Vagina (tissue), 2 donors: Measurements from ENCODE around the gene BFSP2. TPM values are rescaled to one million over a fixed set of nuclear protein-coding genes. Genes with fewer than 3 reads are reported as not detected.

Source experiments
- DNase-seq, 2 donors: peaks; one replicate each; pipeline ENCODE4 v3.0.0-alpha.2; 2017; ENCODE audit errors: extremely low spot score in 2 of 2
- H3K27ac ChIP-seq: fragments of 200-600 bp; sonication (generic); one replicate; pipeline ENCODE4 v1.5.1; 2019
- H3K27me3 ChIP-seq: fragments of 200-600 bp; sonication (generic); one replicate; pipeline ENCODE4 v1.5.1; 2019
- H3K36me3 ChIP-seq, 2 donors: fragments of 200-600 bp; sonication (generic); one replicate each; pipeline ENCODE4 v1.5.1; 2017 to 2019
- H3K4me1 ChIP-seq: fragments of 200-600 bp; sonication (generic); one replicate; pipeline ENCODE4 v1.5.1; 2019
- H3K4me3 ChIP-seq, 2 donors: fragments of 200-600 bp; sonication (generic); 1 replicate in 1 of 2; 2 replicates in 1 of 2; pipeline ENCODE4 v1.5.1; 2016 to 2019
- H3K9me3 ChIP-seq: fragments of 200-600 bp; sonication (generic); one replicate; pipeline ENCODE4 v1.5.1; 2019
- CTCF ChIP-seq, 3 experiments: fragments of 450-650 bp in 2 of 3; fragments of 200-600 bp in 1 of 3; sonication (generic) in 1 of 3; IDR thresholded peaks; one replicate each; pipeline ENCODE4 v1.5.1; 2017 to 2019; ENCODE audit warnings: antibody characterized with exemption in 3 of 3, mild to moderate bottlenecking in 2 of 3, moderate library complexity in 2 of 3
- POLR2A ChIP-seq, 2 donors: fragments of 450-650 bp; IDR thresholded peaks; one replicate each; pipeline ENCODE4 v1.6.1; 2017; ENCODE audit warnings: antibody characterized with exemption in 2 of 2, mild to moderate bottlenecking in 2 of 2, moderate library complexity in 2 of 2
- POLR2AphosphoS5 ChIP-seq, 2 donors: sonication (generic); formaldehyde crosslinking; IDR thresholded peaks; one replicate each; pipeline ENCODE4 v1.9.0; 2017; ENCODE audit warnings: antibody characterized with exemption in 2 of 2, mild to moderate bottlenecking in 2 of 2, low read depth in 1 of 2; ENCODE audit not compliant: insufficient read depth in 1 of 2
- intact Hi-C: fragments of 100-400 bp; cut with DNase I; formaldehyde crosslinking; loops from one replicate; pipeline ENCODE4 v1.15.1; 2023
- total RNA-seq: library from RNA; depleted of rRNA; stranded (reverse); fragments of >200 nt; gene quantifications from one replicate; pipeline ENCODE4 v1.2.3, GENCODE V29; 2016

The BFSP2 gene
- total RNA-seq, 1 donor from 2014 or later, result not detected

- Histone ChIP-seq H3K4me1 (no peaks in the 10 kb centered on the region), H3K9me3 (no peaks in the 10 kb centered on the region), H3K36me3 (no peaks in the 10 kb centered on the region), H3K4me3 (no peak overlapping the region), H3K27ac (no peak overlapping the region), H3K27me3 (no peaks in the 10 kb centered on the region)
- TF ChIP-seq CTCF (IDR thresholded peaks at IDR 0.05), result no peak
- TF ChIP-seq POLR2A (IDR thresholded peaks at IDR 0.05), result no peak
- TF ChIP-seq POLR2AphosphoS5 (IDR thresholded peaks at IDR 0.05; ENCODE audit: insufficient read depth in 1 of 2, low read depth in 1 of 2), result no peak
- DNase-seq, result peak; percentile 34 to 49
- intact Hi-C loops, result no loop called here
These were observed 37.3 kb upstream of the BFSP2 start for GRCh38 chr3:133362539-133362938.

DNA sequence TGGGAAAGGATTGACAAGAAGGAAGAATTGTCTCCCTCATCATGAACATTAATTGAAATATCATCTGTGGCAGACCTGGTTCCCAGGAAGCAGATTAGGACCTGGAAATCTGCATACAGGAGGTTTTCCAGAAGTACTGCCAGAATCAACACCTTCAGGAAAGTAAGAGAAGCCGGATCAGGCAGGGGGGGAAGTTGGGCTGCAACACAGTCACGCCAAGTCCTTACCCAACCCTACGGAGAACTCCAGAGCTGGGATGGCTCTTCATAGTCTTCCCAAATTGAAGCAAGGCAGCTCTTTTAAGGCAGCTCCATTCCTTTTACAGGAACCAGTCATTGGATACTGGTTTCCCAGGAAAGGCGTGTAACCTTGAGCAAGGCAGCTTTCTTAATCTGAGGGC, 35.2 kb upstream of the BFSP2 start:
- peak; percentile 31 to 60 for DNase-seq
- no peaks in the 10 kb centered on the region for H3K27me3 ChIP-seq
- H3K4me1 ChIP-seq, result no peaks in the 10 kb centered on the region
- TF ChIP-seq POLR2A (IDR thresholded peaks at IDR 0.05), result no peak
- no peak for TF ChIP-seq POLR2AphosphoS5 (IDR thresholded peaks at IDR 0.05; ENCODE audit: insufficient read depth in 1 of 2, low read depth in 1 of 2)
- TF ChIP-seq CTCF (IDR thresholded peaks at IDR 0.05), result no peak
- no peaks in the 10 kb centered on the region for H3K36me3 ChIP-seq
- no peak overlapping the region for H3K27ac ChIP-seq
- intact Hi-C loops, result no loop called here
- no peaks in the 10 kb centered on the region for H3K9me3 ChIP-seq
- no peak overlapping the region for H3K4me3 ChIP-seq

DNA sequence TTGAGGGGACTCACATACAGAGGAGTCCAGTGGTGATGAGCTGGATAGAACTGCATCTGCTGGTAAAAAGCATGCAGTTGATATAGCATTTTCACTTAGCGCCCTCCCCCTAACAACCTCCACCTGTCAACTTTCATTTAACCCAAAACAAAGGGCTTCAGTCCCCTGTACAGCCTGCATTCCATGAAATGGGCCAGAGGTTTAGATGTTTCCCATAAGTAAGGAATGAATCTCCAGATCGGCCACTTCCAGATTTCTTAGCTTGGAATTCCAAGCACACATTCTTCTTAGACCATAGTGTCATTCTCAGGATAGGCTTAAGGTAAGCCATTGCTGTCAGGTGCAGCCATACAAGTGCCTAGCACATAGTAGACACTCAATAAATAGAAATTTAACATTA, 32.9 kb upstream of the BFSP2 start:
- Histone ChIP-seq H3K27me3 (no peaks in the 10 kb centered on the region), H3K4me3 (no peak overlapping the region), H3K9me3 (no peaks in the 10 kb centered on the region), H3K27ac (no peak overlapping the region), H3K36me3 (no peaks in the 10 kb centered on the region), H3K4me1 (no peaks in the 10 kb centered on the region)
- DNase-seq, result peak; percentile 22 to 49
- intact Hi-C loops, result no loop called here
- TF ChIP-seq POLR2AphosphoS5 (IDR thresholded peaks at IDR 0.05; ENCODE audit: insufficient read depth in 1 of 2, low read depth in 1 of 2) (no peak), POLR2A (IDR thresholded peaks at IDR 0.05) (no peak), CTCF (IDR thresholded peaks at IDR 0.05) (no peak)

GRCh38 chr3:133367403-133367802, 32.5 kb upstream of the BFSP2 start:
- DNase-seq, result peak; percentile 52 to 61
- H3K36me3 ChIP-seq, result no peaks in the 10 kb centered on the region
- no peaks in the 10 kb centered on the region for H3K4me1 ChIP-seq
- no peaks in the 10 kb centered on the region for H3K27me3 ChIP-seq
- no peaks in the 10 kb centered on the region for H3K9me3 ChIP-seq
- no peak overlapping the region for H3K4me3 ChIP-seq
- H3K27ac ChIP-seq, result no peak overlapping the region
- no peak for TF ChIP-seq CTCF (IDR thresholded peaks at IDR 0.05)
- no peak for TF ChIP-seq POLR2A (IDR thresholded peaks at IDR 0.05)
- no peak for TF ChIP-seq POLR2AphosphoS5 (IDR thresholded peaks at IDR 0.05; ENCODE audit: insufficient read depth in 1 of 2, low read depth in 1 of 2)
- intact Hi-C loops, result no loop called here

DNA sequence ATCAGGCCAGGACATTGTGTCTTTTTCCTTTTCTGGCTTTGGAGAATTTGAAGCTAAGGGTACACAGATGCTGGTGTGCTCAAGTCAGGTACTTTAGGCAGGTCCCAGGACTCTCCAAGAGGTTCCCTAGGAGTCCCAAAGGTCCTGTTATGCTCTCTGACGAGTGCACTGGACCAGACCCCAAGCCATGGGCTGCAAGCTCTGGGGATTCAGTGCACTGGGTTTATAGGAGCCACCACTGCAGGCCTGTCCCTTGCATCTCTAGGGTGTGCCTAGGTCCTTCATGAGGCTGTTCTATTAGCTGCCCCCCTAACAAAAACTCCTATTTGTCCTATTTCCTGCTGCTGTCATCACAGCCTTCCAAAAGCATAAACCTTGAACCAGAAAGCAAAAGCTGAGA, 31.9 kb upstream of the BFSP2 start:
- TF ChIP-seq CTCF (IDR thresholded peaks at IDR 0.05) (no peak), POLR2A (IDR thresholded peaks at IDR 0.05) (no peak), POLR2AphosphoS5 (IDR thresholded peaks at IDR 0.05; ENCODE audit: insufficient read depth in 1 of 2, low read depth in 1 of 2) (no peak)
- intact Hi-C loops, result no loop called here
- H3K9me3 ChIP-seq, result no peaks in the 10 kb centered on the region
- DNase-seq, result peak; percentile 32 to 72
- H3K27me3 ChIP-seq, result no peaks in the 10 kb centered on the region
- H3K4me3 ChIP-seq, result no peak overlapping the region
- no peak overlapping the region for H3K27ac ChIP-seq
- no peaks in the 10 kb centered on the region for H3K36me3 ChIP-seq
- H3K4me1 ChIP-seq, result no peaks in the 10 kb centered on the region
